Mesenteric fat pad (tissue), 1 donor: ENCODE measurements around the gene BRD9. TPM values are rescaled to one million over a fixed set of nuclear protein-coding genes. Genes with fewer than 3 reads are reported as not detected.

Source experiments
- DNase-seq: peaks from one replicate; pipeline ENCODE4 v3.0.0-alpha.2; 2020; ENCODE audit warnings: low spot score
- total RNA-seq: library from RNA; stranded (reverse); fragmentation: NEBNext Ultra II Directional; extraction: Animal tissue kit (Norgen Biotek cat#: 25700); gene quantifications from one replicate; pipeline ENCODE4 v1.2.1, GENCODE V29; 2021
- donor health status: DM: yes; HTN: yes; CAD: no.

Gene BRD9
- total RNA-seq, 1 donor from 2014 or later, result 38.2 TPM

DNA sequence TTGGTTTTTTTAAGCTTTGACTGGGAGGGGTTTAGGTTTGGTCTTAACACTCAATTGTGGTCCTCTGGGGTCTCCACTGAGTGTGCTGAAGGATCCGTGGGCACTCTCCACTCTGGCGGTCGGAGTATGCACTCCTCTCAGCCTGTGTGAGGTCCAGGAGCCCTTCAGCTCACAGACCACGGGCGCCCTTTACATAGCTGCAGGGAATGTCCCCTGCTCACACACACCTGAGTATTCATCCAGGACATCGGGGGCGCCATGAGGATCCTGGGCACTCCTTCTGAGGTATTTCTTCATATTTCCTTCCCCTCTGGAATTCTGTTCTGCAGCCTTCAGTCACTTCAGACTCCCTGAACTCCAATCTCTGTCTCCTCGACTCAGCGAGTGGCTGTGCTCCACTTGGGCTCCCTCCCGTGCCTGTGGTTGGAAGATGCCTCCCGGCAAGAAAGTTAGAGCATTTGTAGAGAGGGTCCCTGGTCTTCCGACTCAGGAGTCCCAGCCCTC, 12.6 kb upstream of the BRD9 start:
- DNase-seq, result peak; percentile 77

DNA sequence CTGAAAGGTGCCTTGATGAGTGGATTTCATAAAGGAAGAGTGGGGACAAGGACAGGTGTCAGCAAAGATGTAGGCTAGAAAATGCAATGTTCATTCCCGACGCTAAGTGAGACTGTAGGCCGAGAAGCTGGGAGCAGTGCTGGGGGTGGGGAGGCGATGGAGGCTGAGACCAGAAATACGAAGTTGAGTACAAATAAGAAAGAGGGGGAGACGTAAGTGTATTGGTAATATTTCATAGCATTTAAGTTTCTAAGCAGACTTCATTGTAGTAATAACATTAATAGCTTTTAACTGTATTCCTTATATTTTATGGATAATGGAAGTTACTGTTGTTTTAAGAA, 11.1 kb upstream of the BRD9 start:
- no peak for DNase-seq

DNA sequence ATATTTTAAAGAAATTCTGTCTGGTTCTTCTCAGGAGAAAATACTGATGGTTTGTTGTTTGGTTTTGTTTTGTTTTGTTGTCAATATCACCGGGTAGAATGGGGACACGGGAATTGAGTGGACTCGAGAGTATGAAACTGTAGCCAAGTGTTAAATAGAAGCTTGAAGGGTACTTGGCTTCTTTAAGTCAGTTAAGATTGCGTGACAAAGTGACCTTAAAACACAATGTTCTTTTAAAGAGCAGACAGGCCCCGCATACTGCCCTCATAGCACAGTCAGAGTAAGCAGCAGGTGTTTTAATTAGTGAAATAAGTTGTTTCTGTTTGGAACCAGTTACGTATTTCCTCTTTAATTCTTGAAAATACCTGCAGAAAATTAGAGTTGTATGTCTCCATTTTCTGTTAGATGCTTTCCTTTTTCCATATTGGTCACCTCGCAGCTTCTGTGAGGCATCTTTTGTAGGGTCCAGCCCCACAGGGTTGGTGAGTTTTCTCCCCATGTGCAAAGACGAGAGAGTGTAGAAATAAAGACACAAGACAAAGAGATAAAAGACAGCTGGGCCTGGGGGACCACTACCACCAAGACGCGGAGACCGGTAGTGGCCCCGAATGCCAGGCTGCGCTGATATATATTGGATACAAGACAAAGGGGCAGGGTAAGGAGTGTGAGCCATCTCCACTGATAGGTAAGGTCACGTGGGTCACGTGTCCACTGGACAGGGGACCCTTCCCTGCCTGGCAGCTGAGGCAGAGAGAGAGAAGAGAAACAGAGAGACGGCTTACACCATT, 9.7 kb upstream of the BRD9 start:
- peak; percentile 67 for DNase-seq

DNA sequence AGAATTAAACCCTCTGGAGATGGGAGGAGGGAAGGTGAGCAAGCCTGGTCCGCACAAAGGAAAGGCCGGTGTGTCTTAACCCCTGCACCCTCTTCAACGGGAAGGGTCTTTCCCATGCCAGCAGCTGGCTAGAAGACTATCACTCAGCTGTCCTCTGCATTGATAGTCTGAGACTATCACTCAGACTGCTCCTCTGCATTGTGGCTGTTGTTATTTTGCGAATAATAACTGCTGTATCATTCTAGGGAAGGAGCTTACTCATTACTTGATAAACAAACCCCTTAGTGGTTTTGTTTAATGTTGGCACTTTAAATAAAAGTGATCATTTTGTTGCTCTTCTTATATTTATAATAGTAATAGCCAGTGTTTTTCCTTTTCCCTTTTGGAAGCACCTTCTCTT, 8.2 kb upstream of the BRD9 start:
- peak; percentile 14 for DNase-seq

DNA sequence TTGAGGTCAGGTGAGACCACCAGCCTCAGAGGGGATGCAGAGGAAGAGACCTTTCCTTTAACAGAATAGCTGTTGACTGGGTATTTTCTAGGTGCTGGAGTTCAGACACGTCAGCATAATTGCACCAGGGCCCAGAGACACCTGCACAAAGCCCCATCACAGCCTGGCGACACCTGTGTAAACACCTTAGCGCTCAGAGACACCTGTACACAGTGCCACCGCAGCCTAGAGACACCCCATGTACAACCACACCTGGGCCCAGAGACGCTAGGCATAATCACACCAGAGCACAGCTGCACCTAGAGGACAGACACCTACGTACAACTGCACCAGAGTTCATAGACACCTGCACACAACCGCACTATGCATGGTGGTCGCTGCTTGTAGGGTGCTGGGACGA, 1.1 kb upstream of the BRD9 start:
- DNase-seq, result no peak

DNA sequence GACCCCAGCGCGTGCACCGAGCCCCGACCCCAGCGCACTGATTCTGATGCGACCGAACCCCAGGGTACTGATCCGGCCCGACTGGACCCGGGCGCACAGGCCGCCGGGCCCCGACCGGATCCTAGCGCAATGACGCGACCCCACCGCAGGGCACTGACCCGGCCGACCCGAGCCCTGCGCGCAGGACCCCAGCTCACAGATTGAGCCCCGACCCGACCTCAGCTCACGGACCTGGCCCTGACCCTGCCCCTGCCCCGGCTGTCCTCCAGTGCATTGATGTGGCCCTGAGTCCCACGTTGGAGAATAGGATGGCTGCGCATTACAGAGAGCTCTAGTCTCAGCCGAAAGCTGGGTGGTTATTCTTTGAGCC, 521 bp upstream of the BRD9 start:
- no peak for DNase-seq

DNA sequence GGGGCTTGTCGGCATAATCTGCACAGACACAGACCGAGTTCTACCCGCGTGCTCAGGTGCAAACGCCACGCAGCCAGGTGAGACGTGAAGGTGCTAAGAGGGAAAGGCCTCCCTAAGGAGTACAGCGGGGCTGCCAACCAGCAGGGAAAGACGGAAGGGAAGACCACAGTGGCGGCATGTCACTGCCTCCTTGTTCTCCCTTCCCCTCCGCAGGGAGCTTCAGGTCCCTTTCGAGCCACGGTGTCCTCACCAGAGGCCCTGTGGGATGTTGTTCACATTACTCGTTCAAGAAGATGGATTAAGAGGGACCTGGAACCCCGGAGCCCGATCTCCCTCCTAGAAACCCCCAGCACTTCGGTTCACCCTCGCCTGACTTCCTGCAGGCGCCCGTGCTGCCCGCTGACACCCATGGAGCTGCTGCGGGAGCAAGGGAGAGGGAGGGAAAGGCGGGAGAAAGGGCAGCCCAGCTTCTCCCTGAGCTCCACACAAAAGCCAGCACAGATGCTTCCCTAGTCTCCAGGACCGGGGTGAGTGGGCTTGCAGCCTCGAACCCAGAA, 686 bp downstream of the BRD9 start:
- DNase-seq, result no peak

DNA sequence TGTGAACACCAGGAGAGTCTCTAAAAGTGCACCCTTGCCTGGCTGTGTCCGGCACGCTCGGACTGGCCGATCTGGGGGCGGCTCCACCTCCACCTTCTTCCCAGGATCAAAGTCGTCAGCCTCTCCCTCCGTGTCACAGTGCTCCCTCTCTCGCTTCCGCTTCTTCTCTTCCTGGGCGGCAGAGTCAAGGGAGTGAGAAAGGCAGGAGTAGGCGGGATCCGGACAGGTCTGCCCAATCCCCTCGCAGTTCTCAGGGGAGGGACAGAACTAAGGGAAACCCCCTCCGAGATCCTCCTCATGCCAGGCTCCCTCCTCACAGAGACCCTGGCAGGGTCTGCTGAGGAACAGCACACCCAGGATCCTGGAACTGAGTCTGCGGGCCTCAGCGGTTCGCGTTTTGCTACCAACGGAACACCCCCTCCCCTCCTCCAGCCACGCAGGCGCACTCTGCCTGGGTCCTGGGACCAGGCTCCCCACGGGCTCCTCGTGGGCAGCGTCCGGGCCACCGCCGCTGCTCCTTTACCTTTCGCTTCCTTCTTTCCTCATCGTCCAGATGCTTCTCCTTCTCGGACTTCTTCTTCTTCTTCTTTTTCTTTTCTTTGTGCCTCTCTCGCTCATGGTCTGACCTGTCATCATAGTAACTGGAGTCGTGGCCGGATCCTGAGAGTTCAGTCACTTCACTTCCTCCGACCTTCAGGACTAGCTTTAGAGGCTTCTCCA, 1.3 kb downstream of the BRD9 start:
- DNase-seq, result no peak

DNA sequence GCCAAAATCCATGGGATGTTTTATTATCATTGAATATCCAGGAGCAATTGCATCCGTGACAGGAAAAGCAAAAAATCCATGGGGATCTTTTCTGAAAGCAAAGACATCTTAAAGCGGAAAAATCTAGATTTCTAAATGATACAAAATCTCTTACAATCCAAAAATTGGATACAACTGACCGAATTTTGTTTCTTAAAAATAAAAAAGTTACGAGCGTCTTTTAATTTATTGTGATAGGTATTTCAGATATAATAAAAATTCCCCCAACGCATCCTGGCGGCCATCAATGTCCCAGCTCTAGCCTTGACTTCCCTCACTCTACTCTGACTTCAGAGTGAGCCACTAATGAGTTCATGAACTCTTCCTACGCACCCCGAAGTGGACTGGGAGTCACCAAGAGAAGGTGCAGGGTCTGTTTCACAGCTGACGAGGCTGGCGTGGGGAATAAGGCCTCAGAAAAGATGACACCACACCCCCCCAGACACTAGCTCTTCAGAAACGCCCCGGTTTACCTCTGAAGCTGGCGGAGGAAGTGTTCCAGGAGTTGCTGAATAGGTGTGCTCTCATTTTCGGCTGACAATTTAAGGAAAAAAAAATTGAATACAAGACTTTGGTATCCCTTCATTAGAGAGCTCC, 3.4 kb downstream of the BRD9 start:
- DNase-seq, result no peak

DNA sequence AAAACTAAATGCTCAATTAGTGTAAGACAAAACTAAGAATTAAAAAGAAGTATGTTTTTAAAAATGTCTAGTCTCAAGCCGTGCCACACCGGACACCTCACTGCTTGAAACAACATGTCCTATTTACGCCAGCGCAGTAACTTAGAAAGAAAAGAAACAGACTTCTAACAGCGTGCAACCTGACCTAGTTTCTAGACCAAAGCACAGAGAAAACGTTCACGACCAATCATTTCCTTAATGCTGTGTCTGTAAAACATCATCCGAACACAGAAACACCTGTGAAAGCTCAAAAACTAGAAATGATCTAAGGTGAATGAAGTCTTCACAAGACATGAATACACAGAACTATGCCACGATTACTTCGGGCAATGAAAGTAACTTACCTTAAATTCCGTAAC, 4.0 kb downstream of the BRD9 start:
- DNase-seq, result no peak

DNA sequence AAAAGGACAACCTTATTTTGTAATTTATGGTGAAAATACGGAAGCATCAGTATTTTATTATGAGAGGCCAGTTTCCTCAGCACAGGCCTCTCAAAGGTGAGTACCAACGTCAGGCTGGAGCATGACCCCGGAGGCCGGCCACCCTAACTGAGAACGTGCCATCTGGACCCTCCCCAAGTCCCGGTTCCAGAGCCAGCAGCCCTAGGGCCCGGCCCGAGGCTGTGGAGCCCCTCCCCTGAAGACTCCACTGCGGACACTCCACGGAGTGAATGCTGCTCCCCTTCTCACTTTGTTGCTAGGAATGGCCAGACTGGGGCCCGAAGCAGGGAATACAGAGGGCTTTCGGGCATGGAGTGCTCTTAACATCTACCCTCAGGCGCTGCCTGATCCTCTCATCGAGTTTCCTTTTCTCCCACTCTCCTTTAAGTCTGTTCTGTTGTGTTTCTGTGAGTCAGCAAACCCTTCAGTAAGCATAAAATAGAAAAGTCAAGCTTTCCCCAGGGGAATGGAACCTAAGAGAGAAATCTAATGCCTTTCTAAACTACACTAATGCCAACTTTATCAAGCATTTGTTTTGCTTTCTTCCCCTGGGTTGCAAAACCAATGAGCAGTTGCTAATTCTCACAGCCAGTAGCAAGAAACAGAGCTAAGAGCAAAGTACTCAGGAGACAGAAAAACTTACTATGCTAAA, 4.5 kb downstream of the BRD9 start:
- DNase-seq, result no peak

DNA sequence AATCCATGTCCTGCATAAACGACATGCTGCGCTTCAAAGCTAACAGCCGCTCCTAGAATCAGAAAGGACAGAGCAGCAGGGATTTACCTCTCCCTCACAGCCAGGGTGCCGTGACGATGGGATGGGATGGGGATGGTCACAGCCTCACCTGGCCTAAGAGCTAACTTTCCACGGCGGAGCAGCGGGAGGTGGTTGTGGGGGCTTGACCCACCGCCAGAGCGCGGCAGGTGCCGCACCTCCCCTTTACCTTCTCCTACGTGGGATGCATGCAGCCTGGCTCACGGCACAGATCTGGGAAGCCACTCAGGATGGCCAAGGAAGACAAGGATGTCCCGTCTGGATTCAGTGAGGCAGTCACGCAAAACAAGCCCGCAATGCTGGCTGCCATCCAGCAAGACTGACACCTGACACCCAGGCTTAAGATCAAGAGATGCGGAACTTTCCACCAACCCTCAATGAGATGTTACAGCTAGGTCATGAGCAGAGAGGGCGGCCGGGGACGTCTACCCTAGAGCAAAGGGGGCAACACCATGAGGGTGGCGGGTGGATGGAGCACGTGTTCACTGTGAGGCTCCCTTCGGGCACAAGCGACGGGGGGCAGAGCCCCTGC, 5.8 kb downstream of the BRD9 start:
- DNase-seq, result no peak

DNA sequence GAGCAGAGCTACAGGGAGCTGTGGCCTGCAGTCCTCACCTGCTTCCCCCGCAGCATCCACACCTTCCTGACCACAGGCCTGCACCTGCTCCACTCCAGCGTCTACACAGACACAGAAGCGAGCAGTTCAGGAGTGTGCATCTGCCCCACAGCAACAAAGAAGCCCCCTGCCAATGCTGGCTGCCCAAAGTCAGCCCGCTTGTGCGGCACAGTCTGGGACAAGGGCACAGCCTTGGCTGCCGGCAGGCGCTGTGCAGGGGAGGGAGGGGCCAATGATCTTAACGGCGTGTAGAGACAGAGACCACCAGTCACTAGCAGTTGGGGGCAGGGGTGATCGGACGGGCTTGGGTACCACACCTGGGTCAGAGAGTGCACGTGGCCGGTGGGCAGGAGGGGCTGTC, 6.6 kb downstream of the BRD9 start:
- no peak for DNase-seq

DNA sequence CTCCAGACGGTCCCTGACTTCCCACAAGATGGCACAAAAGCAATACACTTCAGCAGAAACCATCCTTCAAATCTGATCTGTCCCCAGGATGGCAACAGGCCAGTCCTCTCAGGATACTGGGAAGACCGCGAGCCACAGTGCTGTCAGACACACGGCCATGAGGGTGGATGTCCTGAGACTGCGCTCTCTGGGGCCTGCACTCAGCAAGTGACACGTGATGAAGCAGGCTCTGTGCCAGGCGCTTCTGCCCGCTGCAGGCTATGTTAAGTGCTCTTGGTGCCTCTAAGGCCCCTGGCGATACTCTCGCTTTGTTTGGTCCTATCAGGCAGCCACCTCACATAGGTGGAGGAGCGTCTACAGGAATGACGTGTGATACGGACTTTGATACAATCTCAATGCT, 7.1 kb downstream of the BRD9 start:
- no peak for DNase-seq

DNA sequence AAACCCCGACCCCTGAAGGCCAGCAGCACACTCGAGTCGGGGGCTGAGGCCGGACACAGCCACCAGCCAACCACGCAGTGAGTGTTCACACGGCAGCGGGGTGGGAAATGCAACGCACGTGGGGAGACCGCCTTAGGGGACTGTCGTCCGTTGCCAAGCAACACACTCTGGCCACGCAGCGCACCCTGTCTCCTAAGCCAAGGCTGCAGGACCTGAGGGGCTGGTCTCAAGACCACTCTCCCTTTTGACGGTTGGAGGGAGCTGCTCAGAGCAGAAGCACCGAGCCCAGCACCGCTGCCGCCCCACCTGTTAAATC, 7.5 kb downstream of the BRD9 start:
- DNase-seq, result no peak

DNA sequence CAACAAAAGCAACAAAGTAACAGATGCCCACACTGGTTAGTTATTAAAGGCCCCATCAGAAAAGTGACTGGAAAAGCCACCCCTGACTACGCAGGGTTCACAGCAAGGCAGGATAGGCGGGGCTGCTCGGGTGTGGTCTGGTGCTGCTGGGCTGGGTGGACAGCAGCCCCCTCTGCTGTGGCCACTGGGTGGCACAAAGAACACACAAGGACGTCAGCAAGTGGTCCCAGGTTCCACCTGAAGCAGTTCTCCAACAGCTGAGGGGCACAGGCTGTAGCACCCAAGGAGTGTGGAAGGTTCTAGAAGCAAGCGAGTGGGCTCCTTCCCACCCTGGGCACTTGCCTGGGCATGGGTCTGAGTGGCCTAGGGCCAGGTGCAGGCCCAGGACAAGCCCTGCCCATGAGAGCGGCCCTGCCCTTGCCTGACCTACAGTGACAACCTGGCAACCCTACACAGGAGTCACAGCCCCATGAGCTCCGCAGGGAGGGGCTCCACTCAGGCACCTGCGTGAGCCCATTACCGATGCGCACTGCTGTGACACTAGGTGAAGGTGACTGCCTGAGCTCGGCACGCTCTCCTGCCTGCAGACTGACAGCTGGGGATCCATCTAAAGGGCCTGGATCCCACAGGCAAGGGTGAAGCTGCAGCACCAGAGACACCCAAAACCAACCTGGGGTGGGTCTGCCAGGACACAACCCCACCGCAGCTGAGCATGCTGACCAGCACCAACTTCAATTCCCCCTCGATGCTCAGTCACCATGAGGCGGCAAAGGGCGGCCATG, 8.1 kb downstream of the BRD9 start:
- no peak for DNase-seq

DNA sequence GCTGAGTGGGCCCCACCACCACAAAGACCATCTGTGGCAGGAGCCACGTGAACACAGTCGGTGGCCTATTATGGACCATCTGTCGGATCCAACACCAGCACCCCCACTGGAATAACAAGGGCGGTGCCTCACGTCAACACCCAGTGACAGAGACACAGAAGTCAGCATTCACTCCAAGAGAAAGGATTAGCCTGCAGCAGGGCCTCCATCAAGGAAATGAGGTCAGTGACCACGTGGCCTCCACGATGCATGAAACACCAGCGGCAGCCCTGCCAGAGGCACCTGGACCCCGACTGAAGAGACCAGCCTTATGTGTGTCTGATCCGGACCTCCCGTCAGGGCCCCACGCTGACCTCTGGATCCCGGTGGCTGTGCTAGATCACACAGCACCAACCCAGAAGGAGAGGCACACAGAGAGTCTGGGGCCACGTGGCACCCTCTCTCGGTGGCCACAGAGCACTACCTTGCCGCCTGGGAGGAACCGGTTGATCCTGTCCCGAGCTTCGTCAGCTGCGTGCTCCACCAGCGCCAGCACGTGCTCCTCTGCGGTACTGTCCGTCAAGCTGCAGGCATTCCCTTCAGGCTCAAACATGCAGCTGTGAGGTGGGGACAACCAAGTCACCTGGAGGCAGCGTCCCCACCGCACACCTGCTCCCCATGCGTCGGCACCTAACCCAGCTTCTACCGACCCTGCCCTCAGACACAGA, 9.0 kb downstream of the BRD9 start:
- no peak for DNase-seq

DNA sequence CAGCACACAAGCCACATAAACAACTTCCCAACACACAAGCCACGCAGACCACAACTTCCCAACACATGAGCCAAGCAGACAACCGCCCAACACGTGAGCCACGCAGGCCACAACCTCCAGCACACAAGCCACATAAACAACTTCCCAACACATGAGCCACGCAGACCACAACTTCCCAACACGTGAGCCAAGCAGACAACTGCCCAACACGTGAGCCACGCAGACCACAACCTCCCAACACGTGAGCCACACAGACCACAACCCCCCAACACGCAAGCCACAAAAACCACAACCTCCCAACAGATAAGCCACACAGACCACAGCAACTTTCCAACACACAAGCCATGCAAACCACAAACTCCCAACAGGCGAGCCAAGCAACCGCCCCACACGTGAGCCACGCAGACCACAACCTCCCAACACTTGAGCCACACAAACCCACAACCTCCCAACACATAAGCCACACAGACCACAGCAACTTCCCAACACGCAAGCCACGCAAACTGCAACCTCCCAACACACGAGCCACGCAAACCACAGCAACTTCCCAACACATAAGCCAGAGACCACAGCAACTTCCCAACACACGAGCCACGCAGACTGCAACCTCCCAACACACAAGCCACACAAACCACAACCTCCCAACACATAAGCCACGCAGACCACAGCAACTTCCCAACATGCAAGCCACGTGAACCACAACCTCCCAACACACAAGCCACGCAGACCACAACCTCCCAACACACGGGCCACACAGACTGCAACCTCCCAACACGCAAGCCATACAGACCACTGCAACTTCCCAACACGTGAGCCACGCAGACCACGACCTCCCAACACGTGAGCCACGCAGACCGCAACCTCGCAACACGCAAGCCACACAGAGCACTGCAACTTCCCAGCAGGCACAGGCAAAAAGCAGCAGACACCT, 10.1 kb downstream of the BRD9 start:
- DNase-seq, result no peak

DNA sequence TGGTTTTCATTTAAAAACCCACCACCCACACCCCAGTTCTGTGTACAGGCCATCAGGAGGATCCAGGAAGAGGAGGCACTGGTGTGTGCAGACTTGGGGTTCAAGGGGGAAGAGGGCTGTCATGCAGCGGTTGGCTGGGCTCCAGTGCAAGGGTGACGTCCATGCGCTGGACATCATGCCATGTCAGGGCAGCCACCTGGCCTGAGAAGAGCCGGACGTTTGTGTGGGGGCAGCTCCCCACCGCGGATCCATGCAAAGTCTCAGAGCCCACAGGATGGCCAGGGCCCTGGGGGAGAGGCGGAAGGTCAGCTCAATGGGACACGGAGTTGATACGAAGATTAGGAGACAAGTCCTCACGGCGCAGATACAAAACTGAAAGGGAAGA, 11.1 kb downstream of the BRD9 start:
- DNase-seq, result no peak
